OCI-LY7 (cell line): Measurements from ENCODE around the gene TFRC. TPM values are rescaled to one million over a fixed set of nuclear protein-coding genes. Genes with fewer than 3 reads are reported as not detected.

ENCODE experiments used
- BruUV-seq: library from RNA; stranded (reverse); fragments of 400-500 nt; replicated peaks from 2 replicates; lab custom pipeline; 2021; lab: Mats Ljungman, UMichigan
- CTCF ChIA-PET: fragments of 300-600 bp; sonication (Branson Sonifier 250); formaldehyde crosslinking; loops from one replicate; lab custom pipeline; 2022; ENCODE audit warnings: antibody characterized with exemption; ENCODE audit not compliant: unreplicated experiment; lab: Charles Lee
- POLR2A ChIA-PET: fragments of 300-600 bp; sonication (Branson Sonifier 250); formaldehyde crosslinking; loops from one replicate; lab custom pipeline; 2022; ENCODE audit warnings: antibody characterized with exemption; lab: Charles Lee
- DNase-seq: peaks from one replicate; pipeline ENCODE4 v3.0.0-alpha.2; 2015; ENCODE audit warnings: low spot score
- H2AFZ ChIP-seq: fragments of 200-600 bp; sonication (generic), shearing (Covaris generic); 2 replicates; pipeline ENCODE4 v1.6.1; 2014; ENCODE audit warnings: mild to moderate bottlenecking, antibody characterized with exemption, low read length, moderate library complexity
- H3K27ac ChIP-seq: fragments of 200-600 bp; sonication (generic); 2 replicates; pipeline ENCODE4 v1.5.1; 2014; ENCODE audit warnings: mixed run types, low read depth, mild to moderate bottlenecking, moderate library complexity, low read length, inconsistent platforms; ENCODE audit not compliant: poor library complexity, severe bottlenecking
- H3K36me3 ChIP-seq: fragments of 200-600 bp; sonication (generic); 2 replicates; pipeline ENCODE4 v1.6.1; 2014; ENCODE audit warnings: mild to moderate bottlenecking, antibody characterized with exemption, low read length, moderate library complexity, mixed read lengths; ENCODE audit not compliant: insufficient read depth
- H3K4me1 ChIP-seq: fragments of 200-600 bp; sonication (generic); 2 replicates; pipeline ENCODE4 v1.5.1; 2014; ENCODE audit warnings: mild to moderate bottlenecking, low read length; ENCODE audit not compliant: insufficient read depth, poor library complexity, severe bottlenecking
- H3K4me2 ChIP-seq: fragments of 200-600 bp; sonication (generic); 2 replicates; pipeline ENCODE4 v1.6.1; 2014; ENCODE audit warnings: mild to moderate bottlenecking, low read length
- H3K4me3 ChIP-seq: fragments of 200-600 bp; sonication (generic); 2 replicates; pipeline ENCODE4 v1.5.1; 2014; ENCODE audit warnings: mild to moderate bottlenecking, low read depth, low read length; ENCODE audit not compliant: poor library complexity, severe bottlenecking
- H3K79me2 ChIP-seq: fragments of 200-600 bp; sonication (generic); 2 replicates; pipeline ENCODE4 v1.6.1; 2016; ENCODE audit warnings: low read depth, mild to moderate bottlenecking, low read length, moderate library complexity, mixed read lengths; ENCODE audit not compliant: insufficient read depth
- H3K9me2 ChIP-seq: fragments of 200-600 bp; sonication (generic); 2 replicates; pipeline ENCODE4 v1.6.1; 2016; ENCODE audit warnings: mild to moderate bottlenecking, low read length, mixed read lengths; ENCODE audit not compliant: insufficient read depth
- H3K9me3 ChIP-seq: fragments of 200-600 bp; sonication (generic); 2 replicates; pipeline ENCODE4 v1.6.1; 2014; ENCODE audit warnings: mild to moderate bottlenecking, mixed run types, low read length, mixed read lengths
- H4K20me1 ChIP-seq: fragments of 200-600 bp; sonication (generic); 2 replicates; pipeline ENCODE4 v1.6.1; 2014; ENCODE audit warnings: mild to moderate bottlenecking, antibody characterized with exemption, low read length, moderate library complexity, mixed read lengths; ENCODE audit not compliant: insufficient read depth
- CTCF ChIP-seq: fragments of 200-600 bp; sonication (generic); conservative IDR thresholded peaks from 2 replicates; pipeline ENCODE4 v1.5.1; 2014; ENCODE audit warnings: mild to moderate bottlenecking, antibody characterized with exemption, low read length, moderate library complexity, mixed read lengths
- EZH2phosphoT487 ChIP-seq: fragments of 200-600 bp; sonication (generic); IDR thresholded peaks from 2 replicates; pipeline ENCODE4 v1.6.1; 2018; ENCODE audit warnings: low read depth, borderline replicate concordance, mild to moderate bottlenecking, mixed run types, antibody characterized with exemption, low read length, moderate library complexity, mixed read lengths
- intact Hi-C: fragments of 100-400 bp; cut with micrococcal nuclease; formaldehyde crosslinking; loops from one replicate; pipeline ENCODE4 v1.10.0; 2022; ENCODE audit not compliant: unreplicated experiment
- total RNA-seq, 2 experiments: library from RNA; depleted of rRNA in 1 of 2; stranded (reverse); fragments of >200 nt in 1 of 2; shearing (Covaris generic) in 1 of 2; gene quantifications; 2 replicates each; pipeline ENCODE4 v1.2.3, GENCODE V29; 2014 to 2022

TFRC gene
- total RNA-seq, 2 experiments from 2014 or later, result 127 to 236 TPM

GRCh38 chr3:196016059-196016458 lies 65.8 kb downstream of the TFRC start:
- H2AFZ ChIP-seq, result no peak overlapping the region
- H3K9me2 ChIP-seq, result no peaks in the 10 kb centered on the region
- intact Hi-C loops, result no loop called here
- H3K27ac ChIP-seq, result no peak overlapping the region
- TF ChIP-seq EZH2phosphoT487 (no peak), CTCF (no peak)
- ChIA-PET POLR2A (interaction anchor here (0.7 to 1.1 kb wide), 2 partner anchors 395 to 677 kb away, joined by 3 read pairs; no protein-coding TSS in a partner anchor), CTCF (no interaction called here)
- H4K20me1 ChIP-seq, result no peaks in the 10 kb centered on the region
- no peaks in the 10 kb centered on the region for H3K4me1 ChIP-seq
- no peak for DNase-seq
- no peak overlapping the region for H3K4me3 ChIP-seq
- no TSS peak for BruUV-seq
- no peaks in the 10 kb centered on the region for H3K36me3 ChIP-seq
- no peaks in the 10 kb centered on the region for H3K79me2 ChIP-seq
- no peaks in the 10 kb centered on the region; the same call in 1 of the 2 replicates for H3K9me3 ChIP-seq
- no peak overlapping the region for H3K4me2 ChIP-seq

GRCh38 chr3:196013587-196014487 lies 68.1 kb downstream of the TFRC start:
- CTCF ChIA-PET, result no interaction called here
- POLR2A ChIA-PET, result no interaction called here

More at GRCh38 chr3:196013587-196014487, 68.1 kb downstream of the TFRC start:
- Histone ChIP-seq H3K4me1 (no peaks in the 10 kb centered on the region), H3K9me3 (no peaks in the 10 kb centered on the region; the same call in 1 of the 2 replicates), H3K9me2 (no peaks in the 10 kb centered on the region), H4K20me1 (no peaks in the 10 kb centered on the region), H3K4me3 (no peak overlapping the region), H3K4me2 (no peak overlapping the region), H2AFZ (no peak overlapping the region), H3K27ac (no peak overlapping the region), H3K79me2 (no peaks in the 10 kb centered on the region), H3K36me3 (no peaks in the 10 kb centered on the region)
- intact Hi-C loops, result no loop called here
- DNase-seq, result no peak
- TF ChIP-seq EZH2phosphoT487 (no peak), CTCF (no peak)
- no TSS peak for BruUV-seq
